HepG2 (cell line): ENCODE measurements around the gene ITGA7. TPM values are rescaled to one million over a fixed set of nuclear protein-coding genes. Genes with fewer than 3 reads are reported as not detected.

Experiments
- DPF2 ChIP-seq: sonication (generic); formaldehyde crosslinking; IDR thresholded peaks from 2 replicates; pipeline ENCODE4 v1.4.0; 2020; ENCODE audit warnings: mild to moderate bottlenecking, low read depth, missing genetic modification reagents, borderline replicate concordance
- KLF6 ChIP-seq: IDR thresholded peaks from 2 replicates; pipeline ENCODE4 v1.8.0; 2016; ENCODE audit warnings: missing biosample characterization, missing genetic modification reagents
- ZNF446 ChIP-seq: sonication (generic); formaldehyde crosslinking; IDR thresholded peaks from 2 replicates; pipeline ENCODE4 v1.5.0; 2020; ENCODE audit warnings: mild to moderate bottlenecking, missing genetic modification reagents
- ZNF569 ChIP-seq: sonication (generic); formaldehyde crosslinking; IDR thresholded peaks from 2 replicates; pipeline ENCODE4 v1.5.0; 2020; ENCODE audit warnings: mild to moderate bottlenecking, missing genetic modification reagents, moderate library complexity, borderline replicate concordance
- ZNF816 ChIP-seq: sonication (generic); formaldehyde crosslinking; IDR thresholded peaks from 2 replicates; pipeline ENCODE4 v1.8.0; 2022; ENCODE audit warnings: missing genetic modification reagents, mild to moderate bottlenecking, borderline replicate concordance
- polyA plus RNA-seq, 8 experiments: library from polyadenylated mRNA; depleted of rRNA in 3 of 8; stranded (reverse) in 7 of 8; unstranded in 1 of 8; fragments of >200 nt; fragmentation: Illumina TruSeq in 4 of 8; extraction: Trizol in 4 of 8; gene quantifications; 2 replicates each; pipeline versions ENCODE4 v1.2.1 to v1.2.3, GENCODE V29; 2011 to 2016; ENCODE audit warnings: low read depth in 4 of 8, missing spikeins in 1 of 8, mixed read lengths in 1 of 8; ENCODE audit not compliant: insufficient read depth in 1 of 8
- total RNA-seq, 5 experiments: library from RNA; depleted of rRNA; stranded (reverse); fragments of >200 nt; fragmentation: Illumina TruSeq; extraction: Trizol; gene quantifications; 2 replicates each; pipeline ENCODE4 v1.2.3, GENCODE V29; 2016; ENCODE audit warnings: low read depth in 1 of 5
- TF ChIP-seq, protein P1 (sequence below): sonication (generic); formaldehyde crosslinking; conservative IDR thresholded peaks from 2 replicates; pipeline ENCODE4 v1.8.0; 2022; ENCODE audit warnings: missing genetic modification reagents
- TF ChIP-seq, protein P2 (sequence below): sonication (generic); formaldehyde crosslinking; IDR thresholded peaks from 2 replicates; pipeline ENCODE4 v1.5.0; 2020; ENCODE audit warnings: missing genetic modification reagents
- TF ChIP-seq, protein P3 (sequence below): sonication (generic); formaldehyde crosslinking; IDR thresholded peaks from 2 replicates; pipeline ENCODE4 v1.8.0; 2022; ENCODE audit warnings: mild to moderate bottlenecking, missing genetic modification reagents; ENCODE audit not compliant: insufficient replicate concordance
- TF ChIP-seq, protein P4 (sequence below): sonication (generic); formaldehyde crosslinking; IDR thresholded peaks from 2 replicates; pipeline ENCODE4 v1.8.0; 2022; ENCODE audit warnings: mild to moderate bottlenecking, missing genetic modification reagents, moderate library complexity

ITGA7 gene
- total and polyA plus RNA-seq, 2 of the 13 experiments (the other 11 are each of a cell fraction or from before 2014, with no cell fraction given): 0.65 to 0.75 TPM

DNA sequence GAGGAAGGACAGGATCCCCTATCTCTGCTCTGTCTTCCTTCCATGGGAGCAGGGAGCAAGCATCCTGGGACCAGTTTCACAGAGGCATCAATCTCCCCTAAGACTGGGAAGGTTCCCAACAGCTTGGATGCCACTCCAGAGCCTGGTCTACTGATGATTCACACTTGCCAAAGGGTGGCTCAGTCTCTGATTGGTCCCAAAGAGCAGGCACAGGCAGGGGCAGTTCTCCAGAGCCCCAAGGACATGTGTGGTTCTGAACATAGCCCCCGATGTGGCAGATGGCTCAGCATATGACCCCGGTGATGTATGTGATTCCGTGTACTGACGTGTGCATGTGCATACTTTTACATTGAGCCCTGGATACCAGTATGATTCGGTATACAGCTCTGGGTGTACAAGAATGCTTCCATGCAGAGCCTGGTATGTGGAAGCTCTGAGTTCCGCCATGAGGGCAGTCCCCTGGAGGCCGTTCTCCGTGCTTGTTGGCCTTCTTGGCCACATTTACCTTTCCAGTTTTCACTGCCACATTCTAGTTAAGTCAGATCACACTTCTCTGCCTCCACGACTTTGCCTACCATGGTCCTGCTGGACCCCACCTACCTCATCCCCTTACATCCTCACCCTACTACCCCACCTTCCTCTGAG lies 21.2 kb downstream of the ITGA7 start (continued):
- TF ChIP-seq ZNF569 (no peak), KLF6 (CRISPR knock-in tag) (no peak), ZNF446 (no peak), ZNF816 (CRISPR knock-in tag) (no peak), DPF2 (CRISPR knock-in tag) (no peak)
- TF ChIP-seq, protein P1, sequence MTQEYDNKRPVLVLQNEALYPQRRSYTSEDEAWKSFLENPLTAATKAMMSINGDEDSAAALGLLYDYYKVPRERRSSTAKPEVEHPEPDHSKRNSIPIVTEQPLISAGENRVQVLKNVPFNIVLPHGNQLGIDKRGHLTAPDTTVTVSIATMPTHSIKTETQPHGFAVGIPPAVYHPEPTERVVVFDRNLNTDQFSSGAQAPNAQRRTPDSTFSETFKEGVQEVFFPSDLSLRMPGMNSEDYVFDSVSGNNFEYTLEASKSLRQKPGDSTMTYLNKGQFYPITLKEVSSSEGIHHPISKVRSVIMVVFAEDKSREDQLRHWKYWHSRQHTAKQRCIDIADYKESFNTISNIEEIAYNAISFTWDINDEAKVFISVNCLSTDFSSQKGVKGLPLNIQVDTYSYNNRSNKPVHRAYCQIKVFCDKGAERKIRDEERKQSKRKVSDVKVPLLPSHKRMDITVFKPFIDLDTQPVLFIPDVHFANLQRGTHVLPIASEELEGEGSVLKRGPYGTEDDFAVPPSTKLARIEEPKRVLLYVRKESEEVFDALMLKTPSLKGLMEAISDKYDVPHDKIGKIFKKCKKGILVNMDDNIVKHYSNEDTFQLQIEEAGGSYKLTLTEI: no peak
- TF ChIP-seq, protein P2, sequence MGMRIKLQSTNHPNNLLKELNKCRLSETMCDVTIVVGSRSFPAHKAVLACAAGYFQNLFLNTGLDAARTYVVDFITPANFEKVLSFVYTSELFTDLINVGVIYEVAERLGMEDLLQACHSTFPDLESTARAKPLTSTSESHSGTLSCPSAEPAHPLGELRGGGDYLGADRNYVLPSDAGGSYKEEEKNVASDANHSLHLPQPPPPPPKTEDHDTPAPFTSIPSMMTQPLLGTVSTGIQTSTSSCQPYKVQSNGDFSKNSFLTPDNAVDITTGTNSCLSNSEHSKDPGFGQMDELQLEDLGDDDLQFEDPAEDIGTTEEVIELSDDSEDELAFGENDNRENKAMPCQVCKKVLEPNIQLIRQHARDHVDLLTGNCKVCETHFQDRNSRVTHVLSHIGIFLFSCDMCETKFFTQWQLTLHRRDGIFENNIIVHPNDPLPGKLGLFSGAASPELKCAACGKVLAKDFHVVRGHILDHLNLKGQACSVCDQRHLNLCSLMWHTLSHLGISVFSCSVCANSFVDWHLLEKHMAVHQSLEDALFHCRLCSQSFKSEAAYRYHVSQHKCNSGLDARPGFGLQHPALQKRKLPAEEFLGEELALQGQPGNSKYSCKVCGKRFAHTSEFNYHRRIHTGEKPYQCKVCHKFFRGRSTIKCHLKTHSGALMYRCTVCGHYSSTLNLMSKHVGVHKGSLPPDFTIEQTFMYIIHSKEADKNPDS (CRISPR knock-in tag): no peak
- TF ChIP-seq, protein P3, sequence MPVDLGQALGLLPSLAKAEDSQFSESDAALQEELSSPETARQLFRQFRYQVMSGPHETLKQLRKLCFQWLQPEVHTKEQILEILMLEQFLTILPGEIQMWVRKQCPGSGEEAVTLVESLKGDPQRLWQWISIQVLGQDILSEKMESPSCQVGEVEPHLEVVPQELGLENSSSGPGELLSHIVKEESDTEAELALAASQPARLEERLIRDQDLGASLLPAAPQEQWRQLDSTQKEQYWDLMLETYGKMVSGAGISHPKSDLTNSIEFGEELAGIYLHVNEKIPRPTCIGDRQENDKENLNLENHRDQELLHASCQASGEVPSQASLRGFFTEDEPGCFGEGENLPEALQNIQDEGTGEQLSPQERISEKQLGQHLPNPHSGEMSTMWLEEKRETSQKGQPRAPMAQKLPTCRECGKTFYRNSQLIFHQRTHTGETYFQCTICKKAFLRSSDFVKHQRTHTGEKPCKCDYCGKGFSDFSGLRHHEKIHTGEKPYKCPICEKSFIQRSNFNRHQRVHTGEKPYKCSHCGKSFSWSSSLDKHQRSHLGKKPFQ (CRISPR knock-in tag): no peak
- TF ChIP-seq, protein P4, sequence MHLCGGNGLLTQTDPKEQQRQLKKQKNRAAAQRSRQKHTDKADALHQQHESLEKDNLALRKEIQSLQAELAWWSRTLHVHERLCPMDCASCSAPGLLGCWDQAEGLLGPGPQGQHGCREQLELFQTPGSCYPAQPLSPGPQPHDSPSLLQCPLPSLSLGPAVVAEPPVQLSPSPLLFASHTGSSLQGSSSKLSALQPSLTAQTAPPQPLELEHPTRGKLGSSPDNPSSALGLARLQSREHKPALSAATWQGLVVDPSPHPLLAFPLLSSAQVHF (CRISPR knock-in tag): no peak
